GM12801 (cell line): ENCODE data around the gene MIB2.

Experiments used
- CTCF ChIP-seq: IDR thresholded peaks from one replicate; pipeline ENCODE4 v1.5.1; 2011; ENCODE audit warnings: control low read depth; ENCODE audit not compliant: insufficient read length; ENCODE audit errors: extremely low read depth

MIB2 gene

GRCh38 chr1:1605034-1605591 lies 10.2 kb upstream of the MIB2 start:
- no peak for TF ChIP-seq CTCF

- no peak for TF ChIP-seq CTCF
These were observed 9.6 kb upstream of the MIB2 start for GRCh38 chr1:1605724-1606123.

- TF ChIP-seq CTCF: no peak
These were observed 9.1 kb upstream of the MIB2 start for GRCh38 chr1:1606232-1606631.

- no peak for TF ChIP-seq CTCF
These were observed 5.3 kb upstream of the MIB2 start for GRCh38 chr1:1609822-1610485.

- TF ChIP-seq CTCF: no peak
These were observed 4.5 kb upstream of the MIB2 start for GRCh38 chr1:1610796-1611195.

- no peak for TF ChIP-seq CTCF
These were observed 3.2 kb upstream of the MIB2 start for GRCh38 chr1:1612104-1612400.

GRCh38 chr1:1613509-1614082 lies 1.7 kb upstream of the MIB2 start:
- TF ChIP-seq CTCF: no peak
